Measurements from ENCODE around the gene ORC3.

The ORC3 gene

GRCh38 chr6:87589693-87590416 lies at the start of gene ORC3, which contains the start of gene RARS2:
Gene ORC3 (plus strand): TSS chr6:87590135. CDS start chr6:87590169, 34 bp downstream.
Gene RARS2 (minus strand): TSS chr6:87589987. CDS start chr6:87589957, 30 bp downstream.
- peak; percentile 98 for DNase-seq

GRCh38 chr6:87540539-87540938 lies 49.4 kb upstream of the ORC3 start:
- DNase-seq, result no peak

- DNase-seq, result no peak
Measured at GRCh38 chr6:87541041-87541440, 48.9 kb upstream of the ORC3 start.

GRCh38 chr6:87541744-87542143 lies 48.2 kb upstream of the ORC3 start:
- no peak for DNase-seq

- DNase-seq, result no peak
Measured at GRCh38 chr6:87543696-87544473, 46.0 kb upstream of the ORC3 start.

GRCh38 chr6:87544474-87544735 lies 45.5 kb upstream of the ORC3 start:
- DNase-seq, result no peak

GRCh38 chr6:87551799-87552198 lies 38.1 kb upstream of the ORC3 start:
- no peak for DNase-seq

GRCh38 chr6:87553159-87553765 lies 36.7 kb upstream of the ORC3 start:
- DNase-seq, result no peak

GRCh38 chr6:87555506-87555905 lies 34.4 kb upstream of the ORC3 start:
- DNase-seq, result no peak

- DNase-seq, result no peak
Measured at GRCh38 chr6:87558446-87558845, 31.5 kb upstream of the ORC3 start.

GRCh38 chr6:87561017-87561416 lies 28.9 kb upstream of the ORC3 start:
- no peak for DNase-seq

GRCh38 chr6:87572021-87572420 lies 17.9 kb upstream of the ORC3 start:
- DNase-seq, result no peak

- no peak for DNase-seq
Measured at GRCh38 chr6:87572883-87573282, 17.1 kb upstream of the ORC3 start.

GRCh38 chr6:87573307-87574024 lies 16.5 kb upstream of the ORC3 start:
- DNase-seq, result no peak

GRCh38 chr6:87574237-87574804 lies 15.6 kb upstream of the ORC3 start:
- DNase-seq, result no peak

GRCh38 chr6:87575423-87575822 lies 14.5 kb upstream of the ORC3 start:
- DNase-seq, result no peak

- DNase-seq, result no peak
Measured at GRCh38 chr6:87583822-87584221, 6.1 kb upstream of the ORC3 start.

- no peak for DNase-seq
Measured at GRCh38 chr6:87586371-87587077, 3.4 kb upstream of the ORC3 start.

- no peak for DNase-seq
Measured at GRCh38 chr6:87588756-87589407, 1.1 kb upstream of the ORC3 start.

- DNase-seq, result no peak
Measured at GRCh38 chr6:87590417-87590880, 514 bp downstream of the ORC3 start.

- peak; percentile 36 for DNase-seq
Measured at GRCh38 chr6:87590990-87591389, 1.1 kb downstream of the ORC3 start.

- DNase-seq, result no peak
Measured at GRCh38 chr6:87600576-87600975, 10.6 kb downstream of the ORC3 start.
